CD4-positive, alpha-beta T cell treated with Interferon alpha-2 for 1 hour (primary cell): ENCODE measurements around the gene CLEC2L.
"Not testable (repeated sequence)": the region's sequence is repeated elsewhere in the genome, so short reads cannot be mapped to it uniquely, and the experiment has no call there.

Experiments
- DNase-seq, 2 donors: peaks; one replicate each; pipeline ENCODE4 v3.0.0-alpha.2; 2020 to 2022

Gene CLEC2L

GRCh38 chr7:139523968-139524815 lies 707 bp downstream of the CLEC2L start:
- no peak for DNase-seq

- no peak for DNase-seq
Measured at GRCh38 chr7:139525239-139525638, 1.8 kb downstream of the CLEC2L start.

GRCh38 chr7:139525750-139526149 lies 2.3 kb downstream of the CLEC2L start:
- DNase-seq: no peak

GRCh38 chr7:139526578-139527544 lies 3.4 kb downstream of the CLEC2L start:
- DNase-seq: no peak

GRCh38 chr7:139531094-139531493 lies 7.6 kb downstream of the CLEC2L start:
- no peak for DNase-seq

- no peak for DNase-seq
Measured at GRCh38 chr7:139532636-139533155, 9.2 kb downstream of the CLEC2L start.

- DNase-seq: no peak
Measured at GRCh38 chr7:139534096-139534495, 10.6 kb downstream of the CLEC2L start.

- DNase-seq: no peak
Measured at GRCh38 chr7:139534966-139535651, 11.6 kb downstream of the CLEC2L start.

GRCh38 chr7:139536152-139536551 lies 12.7 kb downstream of the CLEC2L start:
- no peak for DNase-seq

GRCh38 chr7:139538881-139539635 lies 15.6 kb downstream of the CLEC2L start:
- no peak for DNase-seq

- no peak for DNase-seq
Measured at GRCh38 chr7:139540203-139540602, 16.7 kb downstream of the CLEC2L start.

- no peak for DNase-seq
Measured at GRCh38 chr7:139541600-139542307, 18.3 kb downstream of the CLEC2L start.

GRCh38 chr7:139542308-139543151 lies 19.0 kb downstream of the CLEC2L start:
- no peak for DNase-seq

- no peak for DNase-seq
Measured at GRCh38 chr7:139543801-139544603, 20.5 kb downstream of the CLEC2L start.

GRCh38 chr7:139544645-139545044 lies 21.2 kb downstream of the CLEC2L start:
- DNase-seq: no peak

GRCh38 chr7:139548302-139549028 lies 25.0 kb downstream of the CLEC2L start:
- no peak for DNase-seq

GRCh38 chr7:139553991-139554700 lies 30.7 kb downstream of the CLEC2L start:
- not testable (repeated sequence) for DNase-seq
